ENCODE data around the gene SOX9. TPM values are rescaled to one million over a fixed set of nuclear protein-coding genes. Genes with fewer than 3 reads are reported as not detected.

The SOX9 gene
- total RNA-seq, 2 donors from 2014 or later = 7.0 to 20.6 TPM

DNA sequence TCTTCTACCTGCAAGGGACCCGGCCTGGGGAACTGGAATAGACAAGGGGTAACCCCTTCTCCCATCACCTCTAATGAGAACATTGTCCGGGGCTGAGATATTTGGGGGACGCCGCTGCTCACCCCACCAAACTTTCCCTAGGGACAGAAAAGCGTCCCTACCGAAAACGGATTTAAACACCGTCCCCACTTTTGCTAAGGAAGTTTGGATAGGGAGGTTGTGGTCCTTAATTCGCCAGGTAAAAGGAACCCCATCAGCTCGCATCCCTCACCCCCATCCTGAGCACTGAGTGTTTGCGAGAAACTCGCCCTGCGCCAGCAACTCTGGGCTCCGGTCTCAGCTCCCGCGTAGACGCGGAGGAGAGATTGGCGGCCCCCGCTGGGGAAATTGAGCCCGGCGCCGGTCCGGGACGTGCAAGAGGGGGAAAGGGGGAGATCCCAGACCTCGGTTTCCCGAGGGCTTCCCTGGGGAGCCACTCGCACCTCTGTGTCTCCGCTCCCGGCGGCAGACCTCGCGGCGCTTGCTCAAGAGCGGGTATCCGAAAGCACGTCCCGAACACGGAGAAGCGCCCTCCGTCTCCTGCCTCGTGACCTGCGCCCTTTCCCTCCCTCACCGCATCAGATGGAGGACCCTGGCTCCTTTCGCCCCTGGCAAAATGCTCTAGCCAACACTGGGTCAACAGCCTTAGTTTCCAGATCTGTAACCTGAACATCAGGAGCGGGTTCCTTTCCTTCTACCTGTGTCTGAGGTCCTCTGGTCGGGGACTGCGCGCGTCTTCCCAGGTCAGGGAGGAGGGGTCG, 3.1 kb upstream of the SOX9 start:
- TF ChIP-seq, protein P1, sequence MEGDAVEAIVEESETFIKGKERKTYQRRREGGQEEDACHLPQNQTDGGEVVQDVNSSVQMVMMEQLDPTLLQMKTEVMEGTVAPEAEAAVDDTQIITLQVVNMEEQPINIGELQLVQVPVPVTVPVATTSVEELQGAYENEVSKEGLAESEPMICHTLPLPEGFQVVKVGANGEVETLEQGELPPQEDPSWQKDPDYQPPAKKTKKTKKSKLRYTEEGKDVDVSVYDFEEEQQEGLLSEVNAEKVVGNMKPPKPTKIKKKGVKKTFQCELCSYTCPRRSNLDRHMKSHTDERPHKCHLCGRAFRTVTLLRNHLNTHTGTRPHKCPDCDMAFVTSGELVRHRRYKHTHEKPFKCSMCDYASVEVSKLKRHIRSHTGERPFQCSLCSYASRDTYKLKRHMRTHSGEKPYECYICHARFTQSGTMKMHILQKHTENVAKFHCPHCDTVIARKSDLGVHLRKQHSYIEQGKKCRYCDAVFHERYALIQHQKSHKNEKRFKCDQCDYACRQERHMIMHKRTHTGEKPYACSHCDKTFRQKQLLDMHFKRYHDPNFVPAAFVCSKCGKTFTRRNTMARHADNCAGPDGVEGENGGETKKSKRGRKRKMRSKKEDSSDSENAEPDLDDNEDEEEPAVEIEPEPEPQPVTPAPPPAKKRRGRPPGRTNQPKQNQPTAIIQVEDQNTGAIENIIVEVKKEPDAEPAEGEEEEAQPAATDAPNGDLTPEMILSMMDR (IDR thresholded peaks at IDR 0.05) = no peak
- H3K4me1 ChIP-seq = peaks cover 0 to 68% of the 10 kb centered on the region in 2 donors
- H3K36me3 ChIP-seq = no peaks in the 10 kb centered on the region
- H3K27ac ChIP-seq = no peak overlapping the region
- no peaks in the 10 kb centered on the region for H3K9me3 ChIP-seq
- H3K27me3 ChIP-seq = peaks cover 3 to 25% of the 10 kb centered on the region in 2 donors
- H3K4me3 ChIP-seq = peak overlapping the region; percentile 8 to 41
- DNase-seq (ENCODE audit: low spot score) = no peak

- Histone ChIP-seq H3K9me3 (no peaks in the 10 kb centered on the region), H3K36me3 (no peaks in the 10 kb centered on the region), H3K27ac (no peak overlapping the region), H3K4me1 (peaks cover 0 to 76% of the 10 kb centered on the region in 2 donors), H3K27me3 (peaks cover 3 to 25% of the 10 kb centered on the region in 2 donors), H3K4me3 (peak overlapping the region; percentile 8 to 41)
- peak; percentile 86 for DNase-seq (ENCODE audit: low spot score)
- TF ChIP-seq, protein P1 (IDR thresholded peaks at IDR 0.05) = peak; percentile 80 to 90
Measured at GRCh38 chr17:72118335-72119076, 2.3 kb upstream of the SOX9 start.

GRCh38 chr17:72119077-72119872, 1.5 kb upstream of the SOX9 start:
- no peaks in the 10 kb centered on the region for H3K9me3 ChIP-seq
- no peaks in the 10 kb centered on the region for H3K36me3 ChIP-seq
- peaks cover 3 to 25% of the 10 kb centered on the region in 2 donors for H3K27me3 ChIP-seq
- no peak overlapping the region for H3K4me3 ChIP-seq
- no peak overlapping the region for H3K27ac ChIP-seq
- TF ChIP-seq, protein P1 (IDR thresholded peaks at IDR 0.05) = no peak
- no peak for DNase-seq (ENCODE audit: low spot score)
- H3K4me1 ChIP-seq = peaks cover 0 to 76% of the 10 kb centered on the region in 2 donors

DNA sequence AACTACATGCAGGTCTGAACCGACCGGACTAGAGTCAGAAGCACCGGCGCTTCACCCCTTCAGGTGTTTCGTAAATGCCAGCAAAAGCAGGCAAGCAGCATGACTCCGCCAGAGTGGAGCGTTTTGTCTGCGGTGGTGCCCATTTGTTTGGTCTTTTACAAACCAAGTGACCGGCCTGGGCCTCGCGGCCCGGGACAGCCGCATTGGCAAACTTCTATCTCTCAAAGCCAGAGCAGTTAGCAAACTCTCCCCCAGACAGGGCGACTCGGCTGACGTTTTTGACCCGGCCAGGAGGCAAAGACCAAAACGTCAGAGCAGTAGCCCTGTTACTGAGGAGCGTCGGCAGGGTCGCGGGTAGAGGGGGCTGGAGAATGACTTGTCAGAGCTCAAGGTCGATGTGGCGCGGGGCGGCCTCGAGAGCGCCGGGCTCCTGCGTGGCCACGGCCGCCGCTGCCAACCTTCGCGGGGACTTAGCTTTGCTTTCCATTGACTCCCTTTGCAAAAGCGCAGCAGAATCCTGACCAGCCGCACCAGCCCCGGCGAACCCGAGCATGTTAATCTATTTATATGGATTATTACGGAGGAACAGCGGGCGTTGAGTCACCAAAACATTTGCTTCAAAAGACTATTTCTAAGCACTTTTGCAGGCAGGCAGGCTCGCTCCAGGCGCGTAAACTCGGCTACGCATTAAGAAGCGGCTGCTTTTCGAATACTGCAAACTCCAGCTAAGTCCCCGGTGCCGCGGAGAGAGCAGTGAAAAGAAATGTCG, 763 bp upstream of the SOX9 start:
- H3K9me3 ChIP-seq = no peaks in the 10 kb centered on the region
- H3K27ac ChIP-seq = peak overlapping the region; percentile 66 to 72
- H3K36me3 ChIP-seq = no peaks in the 10 kb centered on the region
- H3K27me3 ChIP-seq = peaks cover 3 to 25% of the 10 kb centered on the region in 2 donors
- peaks cover 0 to 76% of the 10 kb centered on the region in 2 donors for H3K4me1 ChIP-seq
- H3K4me3 ChIP-seq = peak overlapping the region; percentile 54 to 56
- DNase-seq (ENCODE audit: low spot score) = peak; percentile 85
- TF ChIP-seq, protein P1 (IDR thresholded peaks at IDR 0.05) = no peak

All from right atrium auricular region (tissue), 2 donors.